ENCODE results near the gene CCDC40. TPM values are rescaled to one million over a fixed set of nuclear protein-coding genes. Genes with fewer than 3 reads are reported as not detected.
"Not testable (repeated sequence)": the region's sequence is repeated elsewhere in the genome, so short reads cannot be mapped to it uniquely, and the experiment has no call there.

CCDC40 gene
- total RNA-seq, 2 donors from 2014 or later, result 2.9 to 13.5 TPM

- DNase-seq (peak; percentile 88 to 91 (median 88)), ATAC-seq (peak; percentile 78)
- peaks cover 75% of the 10 kb centered on the region for H3K4me1 ChIP-seq
- no peaks in the 10 kb centered on the region for H3K27me3 ChIP-seq
- intact Hi-C loops (cut with DNase I), result no loop called here
- H3K36me3 ChIP-seq (replicated peaks in 1 of 2; ENCODE audit: insufficient read depth in 1 of 2, low read depth in 2 of 2), result no peaks in the 10 kb centered on the region
- H3K9me3 ChIP-seq, result no peaks in the 10 kb centered on the region
- H3K27ac ChIP-seq, result peak overlapping the region in 1 of 4 donors; percentile 55
- H3K4me3 ChIP-seq, result no peak overlapping the region
- 28 to 70% methylated on average over 9 to 25 of the region's 30 CpGs for WGBS, 2 donors
- TF ChIP-seq POLR2A (IDR thresholded peaks at IDR 0.05) (no peak), CTCF (IDR thresholded peaks at IDR 0.05) (peak; percentile 27 to 77 (median 65))
Observed at GRCh38 chr17:79991140-79991923, 45.1 kb upstream of the CCDC40 start.

GRCh38 chr17:79991924-79992648 lies 44.4 kb upstream of the CCDC40 start:
- DNase-seq (peak in 3 of 4 donors; percentile 33 to 63 (median 48)), ATAC-seq (peak; percentile 14)
- peak in 2 of 7 experiments; percentile 16 to 25 for TF ChIP-seq CTCF (IDR thresholded peaks at IDR 0.05)
- no peak for TF ChIP-seq POLR2A (IDR thresholded peaks at IDR 0.05)
- H3K36me3 ChIP-seq (replicated peaks in 1 of 2; ENCODE audit: insufficient read depth in 1 of 2, low read depth in 2 of 2), result no peaks in the 10 kb centered on the region
- H3K9me3 ChIP-seq, result no peaks in the 10 kb centered on the region
- WGBS, 2 donors, result 8 to 9% methylated on average over 13 to 44 of the region's 44 CpGs
- H3K4me3 ChIP-seq, result no peak overlapping the region
- intact Hi-C loops (cut with DNase I), result no loop called here
- no peaks in the 10 kb centered on the region for H3K27me3 ChIP-seq
- peak overlapping the region in 3 of 4 donors; percentile 47 to 71 (median 55) for H3K27ac ChIP-seq
- H3K4me1 ChIP-seq, result peaks cover 67% of the 10 kb centered on the region

GRCh38 chr17:79992649-79993389 lies 43.6 kb upstream of the CCDC40 start:
- Histone ChIP-seq H3K36me3 (replicated peaks in 1 of 2; ENCODE audit: insufficient read depth in 1 of 2, low read depth in 2 of 2) (no peaks in the 10 kb centered on the region), H3K4me1 (peaks cover 60% of the 10 kb centered on the region), H3K27ac (peak overlapping the region; percentile 18 to 71 (median 56)), H3K9me3 (no peaks in the 10 kb centered on the region), H3K4me3 (no peak overlapping the region), H3K27me3 (no peaks in the 10 kb centered on the region)
- intact Hi-C loops (cut with DNase I), result no loop called here
- TF ChIP-seq CTCF (IDR thresholded peaks at IDR 0.05) (no peak), POLR2A (IDR thresholded peaks at IDR 0.05) (no peak)
- WGBS, 2 donors, result 45 to 57% methylated on average over 6 to 8 of the region's 10 CpGs
- no peak for DNase-seq
- no peak for ATAC-seq

GRCh38 chr17:79993390-79994227 lies 42.8 kb upstream of the CCDC40 start:
- intact Hi-C loops (cut with DNase I), result no loop called here
- Histone ChIP-seq H3K4me3 (no peak overlapping the region), H3K27me3 (no peaks in the 10 kb centered on the region), H3K27ac (peak overlapping the region; percentile 55 to 71 (median 56)), H3K9me3 (no peaks in the 10 kb centered on the region), H3K4me1 (peaks cover 52% of the 10 kb centered on the region), H3K36me3 (replicated peaks in 1 of 2; ENCODE audit: insufficient read depth in 1 of 2, low read depth in 2 of 2) (no peaks in the 10 kb centered on the region)
- ATAC-seq (peak; percentile 71), DNase-seq (peak; percentile 68 to 87 (median 80))
- 27 to 34% methylated on average over 12 to 22 of the region's 22 CpGs for WGBS, 2 donors
- TF ChIP-seq POLR2A (IDR thresholded peaks at IDR 0.05) (peak in 1 of 3 donors; percentile 18), CTCF (IDR thresholded peaks at IDR 0.05) (peak in 1 of 7 experiments; percentile 8)

- H3K36me3 ChIP-seq (replicated peaks in 1 of 2; ENCODE audit: insufficient read depth in 1 of 2, low read depth in 2 of 2); H3K9me3 ChIP-seq; DNase-seq; intact Hi-C loops (cut with DNase I); H3K27me3 ChIP-seq; H3K4me3 ChIP-seq; ATAC-seq: not testable (repeated sequence)
- Histone ChIP-seq H3K4me1 (peaks cover 46% of the 10 kb centered on the region), H3K27ac (peak overlapping the region; percentile 55 to 71 (median 56))
- WGBS, 2 donors, result 58 to 90% methylated on average over 4 of the region's 4 CpGs
Observed at GRCh38 chr17:79994228-79994569, 42.2 kb upstream of the CCDC40 start.

All from body of pancreas (tissue), 4 donors.